HG03575 (cell line): ENCODE measurements around the gene SLCO2A1.

Experiments
- ATAC-seq: cut with Tn5 transposase; IDR thresholded peaks from one replicate; pipeline ENCODE4 v1.9.1; 2021; ENCODE audit not compliant: unreplicated experiment, insufficient number of reproducible peaks, low FRiP score; ENCODE audit errors: extremely low read depth

Gene SLCO2A1

GRCh38 chr3:134038071-134038491, 8.4 kb upstream of the SLCO2A1 start:
- no peak for ATAC-seq

- no peak for ATAC-seq
These were observed 7.4 kb upstream of the SLCO2A1 start for GRCh38 chr3:134037168-134037567.

- ATAC-seq: no peak
These were observed 6.6 kb upstream of the SLCO2A1 start for GRCh38 chr3:134036291-134036690.

- ATAC-seq: no peak
These were observed 6.1 kb upstream of the SLCO2A1 start for GRCh38 chr3:134035836-134036235.

GRCh38 chr3:134034005-134034785, 4.5 kb upstream of the SLCO2A1 start:
- no peak for ATAC-seq

GRCh38 chr3:134033315-134033996, 3.7 kb upstream of the SLCO2A1 start:
- no peak for ATAC-seq

GRCh38 chr3:134031348-134031915, 1.7 kb upstream of the SLCO2A1 start:
- ATAC-seq: no peak

- ATAC-seq: no peak
These were observed 938 bp upstream of the SLCO2A1 start for GRCh38 chr3:134030379-134031347.

GRCh38 chr3:134029256-134029733, 430 bp downstream of the SLCO2A1 start:
- ATAC-seq: no peak

- no peak for ATAC-seq
These were observed 1.1 kb downstream of the SLCO2A1 start for GRCh38 chr3:134028486-134029255.

GRCh38 chr3:134027631-134028030, 2.1 kb downstream of the SLCO2A1 start:
- no peak for ATAC-seq

GRCh38 chr3:134020135-134020680, 9.5 kb downstream of the SLCO2A1 start:
- ATAC-seq: no peak

- ATAC-seq: no peak
These were observed 10.9 kb downstream of the SLCO2A1 start for GRCh38 chr3:134018850-134019249.

GRCh38 chr3:134018406-134018805, 11.3 kb downstream of the SLCO2A1 start:
- no peak for ATAC-seq

GRCh38 chr3:134017490-134017889, 12.2 kb downstream of the SLCO2A1 start:
- ATAC-seq: no peak

- no peak for ATAC-seq
These were observed 15.5 kb downstream of the SLCO2A1 start for GRCh38 chr3:134014270-134014669.

- ATAC-seq: no peak
These were observed 16.4 kb downstream of the SLCO2A1 start for GRCh38 chr3:134013280-134013679.
